Liver (tissue), 3 donors: Measurements from ENCODE around the gene SLC12A2.

Source experiments
- CTCF ChIP-seq: fragments of 150-350 bp; IDR thresholded peaks from 2 replicates; pipeline ENCODE4 v1.5.1; 2017; ENCODE audit warnings: improper control_type of control experiment, low read depth, low read length; ENCODE audit not compliant: missing input control
- EGR1 ChIP-seq, 2 donors: IDR thresholded peaks; 2 replicates each; pipeline ENCODE4 v1.6.1; 2016 to 2018; ENCODE audit warnings: antibody characterized with exemption in 2 of 2, low read depth in 2 of 2
- FOXA2 ChIP-seq: IDR thresholded peaks from 2 replicates; pipeline ENCODE4 v1.6.1; 2016; ENCODE audit warnings: antibody characterized with exemption
- MAX ChIP-seq: IDR thresholded peaks from 2 replicates; pipeline ENCODE4 v1.6.1; 2016; ENCODE audit warnings: antibody characterized with exemption
- REST ChIP-seq: IDR thresholded peaks from 2 replicates; pipeline ENCODE4 v1.6.1; 2016; ENCODE audit warnings: antibody characterized with exemption, mild to moderate bottlenecking
- donor health status: healthy.
- donor health status: healthy.

GRCh38 chr5:128123936-128124335, 40.4 kb downstream of the SLC12A2 start:
- TF ChIP-seq FOXA2, result no peak
- TF ChIP-seq CTCF, result no peak
- no peak for TF ChIP-seq REST
- no peak for TF ChIP-seq MAX
- no peak for TF ChIP-seq EGR1 (IDR thresholded peaks at IDR 0.05; ENCODE audit: low read depth in 2 of 2)
